SK-N-MC (cell line): ENCODE measurements around the gene MET.

ENCODE experiments used
- EZH2 ChIP-seq: fragments of 200-600 bp; sonication (generic); IDR thresholded peaks from one replicate; pipeline ENCODE4 v1.6.1; 2017; ENCODE audit warnings: antibody characterized with exemption
- FOXP2 ChIP-seq: optimal IDR thresholded peaks from 2 replicates; pipeline ENCODE3; 2011; ENCODE audit warnings: mild to moderate bottlenecking, moderate library complexity; ENCODE audit not compliant: insufficient read depth; ENCODE audit errors: extremely low read length, control extremely low read depth
- POLR2AphosphoS5 ChIP-seq: IDR thresholded peaks from 2 replicates; pipeline ENCODE4 v1.6.1; 2012; ENCODE audit warnings: mild to moderate bottlenecking, low read depth, low read length, borderline replicate concordance

- TF ChIP-seq EZH2 (no peak), POLR2AphosphoS5 (no peak), FOXP2 (no peak)
Observed at GRCh38 chr7:116781584-116781983, 109.6 kb downstream of the MET start.
